Measurements from ENCODE around the gene ANAPC16. TPM values are rescaled to one million over a fixed set of nuclear protein-coding genes. Genes with fewer than 3 reads are reported as not detected.
"Not testable (repeated sequence)": the region's sequence is repeated elsewhere in the genome, so short reads cannot be mapped to it uniquely, and the experiment has no call there.

ANAPC16 gene
- total RNA-seq, 6 experiments from 2014 or later: 38.6 to 79.2 (median 51.3) TPM

DNA sequence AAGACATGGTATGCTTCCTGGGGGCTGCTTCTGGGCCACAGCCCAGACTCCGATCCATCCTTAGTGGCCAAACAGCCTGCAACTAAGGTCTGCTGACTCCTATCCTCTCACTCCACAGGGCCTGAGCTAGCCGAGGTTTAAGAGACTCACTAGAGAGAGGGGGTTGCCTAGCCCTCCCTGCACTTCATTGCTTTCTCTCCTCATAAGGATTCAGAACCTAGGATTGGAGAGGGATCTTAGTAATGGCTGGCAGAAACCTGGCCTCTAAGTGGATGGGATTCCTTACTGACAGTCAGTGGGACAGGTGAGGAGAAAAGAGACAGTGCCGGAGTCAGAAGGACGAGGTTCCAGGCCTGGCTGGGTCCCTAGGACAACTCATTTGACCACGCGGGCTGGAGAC lies 49.7 kb downstream of the ANAPC16 start:
- intact Hi-C loops (cut with DNase I): no loop called here
- no peak overlapping the region for H3K4me3 ChIP-seq
- WGBS (ENCODE audit: insufficient coverage, low coverage, low lambda C conversion rate, missing lambda C conversion rate): 78% methylated on average over 3 of the region's 6 CpGs
- peaks cover 0 to 25% (median 3%) of the 10 kb centered on the region in 4 donors for H3K4me1 ChIP-seq
- TF ChIP-seq, protein P1, sequence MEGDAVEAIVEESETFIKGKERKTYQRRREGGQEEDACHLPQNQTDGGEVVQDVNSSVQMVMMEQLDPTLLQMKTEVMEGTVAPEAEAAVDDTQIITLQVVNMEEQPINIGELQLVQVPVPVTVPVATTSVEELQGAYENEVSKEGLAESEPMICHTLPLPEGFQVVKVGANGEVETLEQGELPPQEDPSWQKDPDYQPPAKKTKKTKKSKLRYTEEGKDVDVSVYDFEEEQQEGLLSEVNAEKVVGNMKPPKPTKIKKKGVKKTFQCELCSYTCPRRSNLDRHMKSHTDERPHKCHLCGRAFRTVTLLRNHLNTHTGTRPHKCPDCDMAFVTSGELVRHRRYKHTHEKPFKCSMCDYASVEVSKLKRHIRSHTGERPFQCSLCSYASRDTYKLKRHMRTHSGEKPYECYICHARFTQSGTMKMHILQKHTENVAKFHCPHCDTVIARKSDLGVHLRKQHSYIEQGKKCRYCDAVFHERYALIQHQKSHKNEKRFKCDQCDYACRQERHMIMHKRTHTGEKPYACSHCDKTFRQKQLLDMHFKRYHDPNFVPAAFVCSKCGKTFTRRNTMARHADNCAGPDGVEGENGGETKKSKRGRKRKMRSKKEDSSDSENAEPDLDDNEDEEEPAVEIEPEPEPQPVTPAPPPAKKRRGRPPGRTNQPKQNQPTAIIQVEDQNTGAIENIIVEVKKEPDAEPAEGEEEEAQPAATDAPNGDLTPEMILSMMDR (IDR thresholded peaks at IDR 0.05): no peak
- no peak for TF ChIP-seq POLR2A (IDR thresholded peaks at IDR 0.05)
- no peak for DNase-seq
- no peak overlapping the region for H3K27ac ChIP-seq
- H3K27me3 ChIP-seq: no peaks in the 10 kb centered on the region
- H3K36me3 ChIP-seq: no peaks in the 10 kb centered on the region
- H3K9me3 ChIP-seq: no peaks in the 10 kb centered on the region
- ATAC-seq: no peak

DNA sequence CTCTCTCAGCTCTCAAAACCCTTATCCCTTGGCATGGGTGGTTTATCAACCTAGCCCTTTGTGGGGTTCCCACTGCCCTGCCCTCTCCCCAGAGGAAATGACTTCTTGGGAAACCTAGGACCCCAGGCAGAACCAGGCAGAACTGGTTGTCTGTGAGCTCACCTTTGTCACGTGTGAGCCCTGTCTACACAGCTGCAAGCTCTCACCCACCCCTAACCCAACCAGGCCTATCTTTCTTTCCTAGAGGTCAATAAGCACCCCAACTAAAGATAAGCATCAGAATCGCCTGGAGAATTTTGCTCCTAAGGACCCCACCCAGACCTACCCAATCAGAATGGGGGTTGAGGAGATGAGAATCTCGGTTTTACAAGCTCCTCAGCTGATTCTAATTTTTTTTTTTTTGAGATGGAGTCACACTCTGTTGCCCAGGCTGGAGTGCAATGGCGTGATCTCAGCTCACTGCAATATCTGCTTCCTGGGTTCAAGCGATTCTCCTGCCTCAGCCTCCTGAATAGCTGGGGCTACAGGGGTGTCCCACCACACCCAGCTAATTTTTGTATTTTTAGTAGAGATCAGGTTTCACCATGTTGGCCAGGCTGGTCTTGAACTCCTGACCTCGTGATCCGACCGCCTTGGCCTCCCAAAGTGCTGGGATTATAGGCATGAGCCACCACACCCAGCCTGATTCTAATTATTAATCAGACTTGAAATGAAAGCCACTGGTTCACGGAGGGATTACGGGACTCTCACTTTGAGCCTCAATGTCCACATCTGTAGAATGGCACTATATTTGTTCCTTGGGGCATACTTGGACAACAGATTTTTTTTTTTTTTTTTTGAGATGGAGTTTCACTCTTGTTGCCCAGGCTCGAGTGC lies 50.4 kb downstream of the ANAPC16 start:
- H3K9me3 ChIP-seq: no peaks in the 10 kb centered on the region
- no peak for DNase-seq
- ATAC-seq: no peak
- H3K4me1 ChIP-seq: peaks cover 0 to 20% (median 2%) of the 10 kb centered on the region in 4 donors
- no peak overlapping the region for H3K4me3 ChIP-seq
- WGBS (ENCODE audit: insufficient coverage, low coverage, low lambda C conversion rate, missing lambda C conversion rate): 94% methylated on average over 7 of the region's 11 CpGs
- no peak overlapping the region for H3K27ac ChIP-seq
- no peaks in the 10 kb centered on the region for H3K36me3 ChIP-seq
- no peaks in the 10 kb centered on the region for H3K27me3 ChIP-seq
- TF ChIP-seq, protein P1 (IDR thresholded peaks at IDR 0.05): no peak
- no peak for TF ChIP-seq POLR2A (IDR thresholded peaks at IDR 0.05)
- intact Hi-C loops (cut with DNase I): no loop called here

DNA sequence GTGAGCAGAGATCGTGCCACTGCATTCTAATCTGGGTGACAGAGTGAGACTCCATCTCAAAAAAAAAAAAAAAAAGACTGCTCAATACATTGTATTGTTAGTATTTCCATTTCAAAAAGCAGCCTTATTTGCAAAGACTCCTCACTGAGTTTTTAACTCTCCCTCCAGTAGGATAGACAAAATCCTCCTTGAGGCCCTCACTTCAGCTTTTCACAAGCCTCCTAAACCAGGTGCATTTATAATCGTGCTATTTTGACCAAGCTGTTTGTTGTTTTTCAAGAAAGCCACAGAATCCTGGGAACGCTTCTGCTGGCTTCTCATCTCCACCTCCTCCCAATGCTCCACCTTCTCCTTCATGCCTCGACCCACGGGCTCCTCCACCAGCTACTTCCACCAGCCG lies 51.6 kb downstream of the ANAPC16 start:
- DNase-seq (no peak), ATAC-seq (no peak)
- no peaks in the 10 kb centered on the region for H3K9me3 ChIP-seq
- peaks cover 0 to 17% (median 2%) of the 10 kb centered on the region in 4 donors for H3K4me1 ChIP-seq
- WGBS (ENCODE audit: insufficient coverage, low coverage, low lambda C conversion rate, missing lambda C conversion rate): 88% methylated on average over 6 of the region's 6 CpGs
- no peak overlapping the region for H3K4me3 ChIP-seq
- no peaks in the 10 kb centered on the region for H3K36me3 ChIP-seq
- TF ChIP-seq, protein P1 (IDR thresholded peaks at IDR 0.05): no peak
- TF ChIP-seq POLR2A (IDR thresholded peaks at IDR 0.05): no peak
- intact Hi-C loops (cut with DNase I): no loop called here
- no peak overlapping the region for H3K27ac ChIP-seq
- H3K27me3 ChIP-seq: no peaks in the 10 kb centered on the region

DNA sequence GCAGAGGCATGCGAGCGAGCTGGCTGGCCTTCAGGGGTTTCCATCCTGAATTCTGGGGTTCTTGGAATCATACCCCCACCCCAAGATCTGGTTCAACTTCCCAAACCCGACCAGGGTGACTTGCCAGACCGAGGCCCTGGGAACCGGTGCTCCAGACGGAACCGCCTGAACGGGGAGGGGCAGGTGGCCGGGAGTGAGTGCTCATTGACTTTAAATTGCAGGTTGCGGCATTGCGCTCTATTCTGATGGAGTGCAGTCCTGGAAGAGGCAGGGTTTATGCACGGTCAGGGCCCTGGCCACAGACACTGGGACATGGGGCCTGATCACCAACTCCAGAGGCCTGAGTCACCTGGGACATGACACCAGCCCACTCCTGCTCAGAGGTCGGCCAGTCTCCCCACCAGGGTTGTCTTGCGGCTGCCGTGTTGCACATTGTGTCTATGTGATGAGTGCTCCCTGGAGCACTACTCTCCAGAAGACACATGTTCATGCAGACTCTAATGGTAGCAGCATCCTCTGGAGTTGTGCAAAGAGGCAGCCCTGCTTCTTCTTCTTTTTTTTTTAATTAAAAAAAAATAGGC lies 52.1 kb downstream of the ANAPC16 start:
- H3K4me3 ChIP-seq: no peak overlapping the region
- peaks cover 0 to 19% (median 2%) of the 10 kb centered on the region in 4 donors for H3K4me1 ChIP-seq
- WGBS (ENCODE audit: insufficient coverage, low coverage, low lambda C conversion rate, missing lambda C conversion rate): 100% methylated on average over 4 of the region's 15 CpGs
- no peak overlapping the region for H3K27ac ChIP-seq
- no peak for TF ChIP-seq POLR2A (IDR thresholded peaks at IDR 0.05)
- TF ChIP-seq, protein P1 (IDR thresholded peaks at IDR 0.05): no peak
- no peaks in the 10 kb centered on the region for H3K36me3 ChIP-seq
- H3K27me3 ChIP-seq: no peaks in the 10 kb centered on the region
- ATAC-seq (no peak), DNase-seq (no peak)
- intact Hi-C loops (cut with DNase I): no loop called here
- no peaks in the 10 kb centered on the region for H3K9me3 ChIP-seq

DNA sequence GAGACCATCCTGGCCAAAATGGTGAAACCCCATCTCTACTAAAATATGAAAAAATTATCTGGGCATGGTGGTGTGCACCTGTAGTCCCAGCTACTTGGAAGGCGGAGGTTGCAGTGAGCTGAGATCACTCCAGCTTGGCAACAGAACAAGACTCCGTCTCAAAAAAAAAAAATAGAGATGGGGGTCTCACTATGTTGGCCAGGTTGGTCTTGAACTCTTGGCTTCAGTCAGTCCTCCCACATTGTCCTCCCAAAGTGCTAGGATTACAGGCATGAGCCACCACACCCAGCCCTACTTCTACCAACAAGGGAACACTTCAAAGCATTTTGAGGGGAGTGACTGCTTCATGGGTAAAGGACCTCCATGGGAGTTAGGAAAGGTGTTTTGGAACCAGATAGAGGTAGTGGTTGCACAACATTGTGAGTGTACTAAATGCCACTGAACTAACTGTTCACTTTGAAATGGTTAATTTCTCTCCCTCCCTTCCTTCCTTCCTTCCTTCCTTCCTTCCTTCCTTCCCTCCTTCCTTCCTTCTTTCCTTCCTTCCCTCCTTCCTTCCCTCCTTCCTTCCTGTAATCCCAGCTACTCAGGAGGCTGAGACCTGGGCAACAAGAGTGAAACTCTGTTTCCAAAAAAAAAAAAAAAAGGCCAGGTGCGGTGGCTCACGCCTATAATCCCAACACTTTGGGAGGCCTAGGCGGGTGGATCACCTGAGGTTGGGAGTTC lies 52.8 kb downstream of the ANAPC16 start:
- peaks cover 0 to 15% (median 2%) of the 10 kb centered on the region in 4 donors for H3K4me1 ChIP-seq
- DNase-seq; H3K36me3 ChIP-seq; H3K9me3 ChIP-seq; ATAC-seq; H3K27me3 ChIP-seq; intact Hi-C loops (cut with DNase I); H3K4me3 ChIP-seq; H3K27ac ChIP-seq: not testable (repeated sequence)
- WGBS (ENCODE audit: insufficient coverage, low coverage, low lambda C conversion rate, missing lambda C conversion rate): 79% methylated on average over 3 of the region's 5 CpGs
